ENCODE measurements around the gene PAN3.

PAN3 gene

DNA sequence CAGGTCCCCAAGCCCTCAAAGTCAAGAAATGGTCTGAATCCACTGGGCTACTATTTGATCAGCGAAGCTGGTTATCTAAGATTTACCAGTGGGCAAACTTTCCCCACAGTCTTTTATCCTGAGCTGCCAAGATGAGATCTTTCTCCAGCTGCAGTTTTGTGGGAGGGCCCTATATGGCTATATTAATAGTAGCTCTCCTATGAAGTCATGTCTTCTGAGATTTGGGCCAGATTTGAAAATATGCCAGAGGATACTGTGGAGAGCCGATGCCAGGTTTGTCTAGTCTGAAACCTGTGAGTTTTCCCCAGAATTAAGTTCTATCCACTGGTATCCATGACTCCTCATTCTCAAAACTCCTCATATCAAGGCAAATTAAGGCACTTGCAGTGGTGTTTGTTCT is 183.4 kb downstream of the PAN3 start:
- no peak for DNase-seq (ENCODE audit: low spot score)
- Histone ChIP-seq H3K27me3 (ENCODE audit: control insufficient read depth in 3 of 3, insufficient read depth in 3 of 3, low read depth in 1 of 3, low read length in 3 of 3) (peaks cover 0 to 5% (median 0%) of the 10 kb centered on the region in 3 experiments), H3K4me3 (ENCODE audit: low read length in 2 of 2) (no peak overlapping the region), H4K91ac (ENCODE audit: low read depth, low read length, poor library complexity) (no peak overlapping the region), H2BK12ac (ENCODE audit: low read length) (no peak overlapping the region), H3K9ac (ENCODE audit: low read depth, low read length, poor library complexity) (no peak overlapping the region), H2AFZ (ENCODE audit: low read length) (no peak overlapping the region), H3K18ac (ENCODE audit: low read length) (no peak overlapping the region), H3K4me2 (ENCODE audit: insufficient read depth, low read length, poor library complexity, severe bottlenecking) (no peak overlapping the region), H4K8ac (ENCODE audit: low read depth, low read length) (no peak overlapping the region), H2BK15ac (ENCODE audit: low read length) (no peak overlapping the region), H3K36me3 (replicated peaks in 1 of 2; ENCODE audit: control insufficient read depth in 2 of 2, insufficient read depth in 2 of 2, low read length in 2 of 2) (no peaks in the 10 kb centered on the region), H3K79me1 (ENCODE audit: low read depth, low read length) (no peaks in the 10 kb centered on the region), H3K4ac (ENCODE audit: low read length) (no peak overlapping the region), H2BK5ac (ENCODE audit: low read length) (no peak overlapping the region), H3K23ac (ENCODE audit: low read depth, low read length, poor library complexity) (no peak overlapping the region), H3K14ac (ENCODE audit: low read length) (no peak overlapping the region), H3K4me1 (ENCODE audit: control insufficient read depth in 2 of 2, insufficient read depth in 1 of 2, low read depth in 1 of 2, low read length in 2 of 2) (no peaks in the 10 kb centered on the region), H3K9me3 (replicated peaks in 1 of 2; ENCODE audit: control insufficient read depth in 2 of 2, insufficient read depth in 1 of 2, low read depth in 1 of 2, low read length in 2 of 2) (no peaks in the 10 kb centered on the region), H2BK120ac (ENCODE audit: low read depth, low read length) (no peak overlapping the region), H3K27ac (replicated peaks; ENCODE audit: low read length) (no peak overlapping the region), H2AK5ac (ENCODE audit: low read depth, low read length) (no peak overlapping the region)
- WGBS, 2 donors (ENCODE audit: extremely low coverage in 2 of 2, insufficient read length in 2 of 2, insufficient replicate concordance in 1 of 2) = no CpG with 5 or more reads among the region's 2 CpGs

DNA sequence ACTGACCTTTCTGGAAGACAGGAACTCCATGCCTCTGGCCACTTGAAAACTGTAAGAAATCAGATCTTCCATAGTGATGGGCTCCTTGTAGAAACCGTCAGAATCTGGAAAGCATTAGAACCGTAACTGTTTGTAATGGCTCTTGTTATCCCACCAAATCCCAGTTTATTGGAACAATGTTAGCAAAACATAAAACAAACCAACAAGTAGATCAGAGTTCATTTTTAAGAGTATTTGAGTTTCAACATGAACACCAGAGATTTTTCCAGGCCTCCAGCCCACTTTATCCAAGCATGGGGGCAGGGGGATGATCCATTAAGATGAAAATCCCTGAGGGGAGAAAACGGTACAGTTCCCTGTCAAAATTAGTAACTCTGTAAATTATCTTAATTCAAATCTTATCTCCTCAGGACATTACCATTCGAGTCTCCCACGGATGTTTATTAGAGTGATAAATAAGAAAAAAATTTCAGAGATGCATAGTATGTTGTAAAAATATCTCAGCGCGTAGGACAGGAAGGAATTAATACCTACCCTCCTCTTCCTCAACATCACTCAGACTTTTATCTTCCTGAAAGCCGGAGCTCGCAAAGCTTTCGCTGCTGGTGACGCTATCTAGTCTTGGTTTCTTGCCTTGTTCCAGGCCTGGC is 184.0 kb downstream of the PAN3 start:
- Histone ChIP-seq H2BK120ac (ENCODE audit: low read depth, low read length) (no peak overlapping the region), H3K9ac (ENCODE audit: low read depth, low read length, poor library complexity) (no peak overlapping the region), H3K23ac (ENCODE audit: low read depth, low read length, poor library complexity) (no peak overlapping the region), H3K4me3 (ENCODE audit: low read length in 2 of 2) (no peak overlapping the region), H2AK5ac (ENCODE audit: low read depth, low read length) (no peak overlapping the region), H2BK15ac (ENCODE audit: low read length) (no peak overlapping the region), H2BK12ac (ENCODE audit: low read length) (no peak overlapping the region), H3K27me3 (ENCODE audit: control insufficient read depth in 3 of 3, insufficient read depth in 3 of 3, low read depth in 1 of 3, low read length in 3 of 3) (peaks cover 0 to 5% (median 0%) of the 10 kb centered on the region in 3 experiments), H3K18ac (ENCODE audit: low read length) (no peak overlapping the region), H2BK5ac (ENCODE audit: low read length) (no peak overlapping the region), H3K27ac (replicated peaks; ENCODE audit: low read length) (no peak overlapping the region), H3K9me3 (replicated peaks in 1 of 2; ENCODE audit: control insufficient read depth in 2 of 2, insufficient read depth in 1 of 2, low read depth in 1 of 2, low read length in 2 of 2) (no peaks in the 10 kb centered on the region), H3K4me1 (ENCODE audit: control insufficient read depth in 2 of 2, insufficient read depth in 1 of 2, low read depth in 1 of 2, low read length in 2 of 2) (no peaks in the 10 kb centered on the region), H3K79me1 (ENCODE audit: low read depth, low read length) (no peaks in the 10 kb centered on the region), H4K8ac (ENCODE audit: low read depth, low read length) (no peak overlapping the region), H3K36me3 (replicated peaks in 1 of 2; ENCODE audit: control insufficient read depth in 2 of 2, insufficient read depth in 2 of 2, low read length in 2 of 2) (no peaks in the 10 kb centered on the region), H3K4ac (ENCODE audit: low read length) (no peak overlapping the region), H2AFZ (ENCODE audit: low read length) (no peak overlapping the region), H3K4me2 (ENCODE audit: insufficient read depth, low read length, poor library complexity, severe bottlenecking) (no peak overlapping the region), H4K91ac (ENCODE audit: low read depth, low read length, poor library complexity) (no peak overlapping the region), H3K14ac (ENCODE audit: low read length) (no peak overlapping the region)
- DNase-seq (ENCODE audit: low spot score) = no peak
- no CpG with 5 or more reads among the region's 11 CpGs for WGBS, 2 donors (ENCODE audit: extremely low coverage in 2 of 2, insufficient read length in 2 of 2, insufficient replicate concordance in 1 of 2)

DNA sequence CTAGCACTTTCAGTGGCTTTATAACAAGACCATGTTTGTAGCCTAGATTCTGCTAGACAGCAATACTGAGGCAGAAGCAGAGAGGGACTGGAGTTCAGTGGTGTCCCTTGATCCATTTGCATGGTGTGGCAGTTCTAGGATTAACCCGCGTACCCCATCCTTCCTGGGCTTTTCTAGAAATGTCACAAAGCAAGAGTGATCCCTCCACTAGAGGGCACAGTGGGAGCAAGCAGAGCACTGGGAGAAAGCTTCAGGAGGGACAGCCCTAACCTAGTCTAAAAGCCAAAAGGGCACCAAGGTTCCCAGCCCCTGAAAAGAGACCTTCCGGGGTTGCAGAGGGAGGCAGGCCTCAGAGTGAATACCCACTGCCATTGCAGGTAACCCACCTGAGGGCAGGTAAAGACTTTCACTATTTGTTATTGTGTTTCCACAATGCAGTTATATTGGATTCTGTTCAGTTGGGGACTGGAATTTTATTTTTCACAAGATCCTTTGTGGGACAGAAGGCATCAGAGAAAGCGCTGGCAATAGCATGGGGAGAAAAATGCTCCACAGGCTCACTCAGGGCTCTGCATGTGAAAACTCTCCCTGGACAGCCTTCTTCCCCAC is 185.9 kb downstream of the PAN3 start:
- no peak overlapping the region for H2BK120ac ChIP-seq (ENCODE audit: low read depth, low read length)
- DNase-seq (ENCODE audit: low spot score) = peak; percentile 57
- H2AFZ ChIP-seq (ENCODE audit: low read length) = no peak overlapping the region
- H3K4ac ChIP-seq (ENCODE audit: low read length) = no peak overlapping the region
- no peak overlapping the region for H4K8ac ChIP-seq (ENCODE audit: low read depth, low read length)
- H3K4me1 ChIP-seq (ENCODE audit: control insufficient read depth in 2 of 2, insufficient read depth in 1 of 2, low read depth in 1 of 2, low read length in 2 of 2) = no peaks in the 10 kb centered on the region
- no peak overlapping the region for H2BK5ac ChIP-seq (ENCODE audit: low read length)
- no peak overlapping the region for H3K4me2 ChIP-seq (ENCODE audit: insufficient read depth, low read length, poor library complexity, severe bottlenecking)
- H3K36me3 ChIP-seq (replicated peaks in 1 of 2; ENCODE audit: control insufficient read depth in 2 of 2, insufficient read depth in 2 of 2, low read length in 2 of 2) = no peaks in the 10 kb centered on the region
- H3K4me3 ChIP-seq (ENCODE audit: low read length in 2 of 2) = no peak overlapping the region
- H3K18ac ChIP-seq (ENCODE audit: low read length) = no peak overlapping the region
- H3K79me1 ChIP-seq (ENCODE audit: low read depth, low read length) = no peaks in the 10 kb centered on the region
- H3K9me3 ChIP-seq (replicated peaks in 1 of 2; ENCODE audit: control insufficient read depth in 2 of 2, insufficient read depth in 1 of 2, low read depth in 1 of 2, low read length in 2 of 2) = no peaks in the 10 kb centered on the region
- no peak overlapping the region for H2BK15ac ChIP-seq (ENCODE audit: low read length)
- H2BK12ac ChIP-seq (ENCODE audit: low read length) = no peak overlapping the region
- no CpG with 5 or more reads among the region's 4 CpGs for WGBS, 2 donors (ENCODE audit: extremely low coverage in 2 of 2, insufficient read length in 2 of 2, insufficient replicate concordance in 1 of 2)
- peaks cover 0 to 11% (median 0%) of the 10 kb centered on the region in 3 experiments for H3K27me3 ChIP-seq (ENCODE audit: control insufficient read depth in 3 of 3, insufficient read depth in 3 of 3, low read depth in 1 of 3, low read length in 3 of 3)
- no peak overlapping the region for H2AK5ac ChIP-seq (ENCODE audit: low read depth, low read length)
- H3K14ac ChIP-seq (ENCODE audit: low read length) = no peak overlapping the region
- H3K9ac ChIP-seq (ENCODE audit: low read depth, low read length, poor library complexity) = no peak overlapping the region
- H3K23ac ChIP-seq (ENCODE audit: low read depth, low read length, poor library complexity) = no peak overlapping the region
- no peak overlapping the region for H3K27ac ChIP-seq (replicated peaks; ENCODE audit: low read length)
- no peak overlapping the region for H4K91ac ChIP-seq (ENCODE audit: low read depth, low read length, poor library complexity)

DNA sequence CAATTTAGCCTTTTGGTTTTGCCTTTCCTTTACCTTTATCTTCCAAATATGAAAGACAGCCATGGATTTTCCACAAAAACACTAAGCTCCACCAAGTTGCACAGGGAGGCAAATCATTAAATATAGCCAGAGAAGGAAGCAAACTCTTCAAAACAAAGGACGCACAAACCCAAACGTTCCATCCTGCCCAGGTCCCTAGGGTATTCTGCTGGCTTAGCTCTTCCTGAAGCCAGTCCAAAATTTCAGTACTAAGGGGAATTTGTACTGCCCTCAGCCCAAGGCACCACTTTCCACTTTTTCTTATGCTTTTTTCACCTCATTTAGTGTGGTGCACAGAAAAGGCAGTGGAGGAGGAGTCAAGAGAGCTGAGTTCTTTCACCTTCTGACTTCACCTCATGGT is 186.7 kb downstream of the PAN3 start:
- Histone ChIP-seq H2AK5ac (ENCODE audit: low read depth, low read length) (no peak overlapping the region), H3K14ac (ENCODE audit: low read length) (no peak overlapping the region), H2BK120ac (ENCODE audit: low read depth, low read length) (no peak overlapping the region), H4K8ac (ENCODE audit: low read depth, low read length) (no peak overlapping the region), H2BK12ac (ENCODE audit: low read length) (no peak overlapping the region), H2AFZ (ENCODE audit: low read length) (no peak overlapping the region), H3K36me3 (replicated peaks in 1 of 2; ENCODE audit: control insufficient read depth in 2 of 2, insufficient read depth in 2 of 2, low read length in 2 of 2) (no peaks in the 10 kb centered on the region), H3K23ac (ENCODE audit: low read depth, low read length, poor library complexity) (no peak overlapping the region), H3K4me1 (ENCODE audit: control insufficient read depth in 2 of 2, insufficient read depth in 1 of 2, low read depth in 1 of 2, low read length in 2 of 2) (peaks cover 0 to 1% of the 10 kb centered on the region in 2 donors), H3K27me3 (ENCODE audit: control insufficient read depth in 3 of 3, insufficient read depth in 3 of 3, low read depth in 1 of 3, low read length in 3 of 3) (peaks cover 0 to 13% (median 0%) of the 10 kb centered on the region in 3 experiments), H3K27ac (replicated peaks; ENCODE audit: low read length) (no peak overlapping the region), H3K9ac (ENCODE audit: low read depth, low read length, poor library complexity) (no peak overlapping the region), H2BK5ac (ENCODE audit: low read length) (no peak overlapping the region), H4K91ac (ENCODE audit: low read depth, low read length, poor library complexity) (no peak overlapping the region), H3K9me3 (replicated peaks in 1 of 2; ENCODE audit: control insufficient read depth in 2 of 2, insufficient read depth in 1 of 2, low read depth in 1 of 2, low read length in 2 of 2) (no peaks in the 10 kb centered on the region), H3K4ac (ENCODE audit: low read length) (no peak overlapping the region), H3K18ac (ENCODE audit: low read length) (no peak overlapping the region), H3K4me2 (ENCODE audit: insufficient read depth, low read length, poor library complexity, severe bottlenecking) (no peak overlapping the region), H3K79me1 (ENCODE audit: low read depth, low read length) (no peaks in the 10 kb centered on the region), H3K4me3 (ENCODE audit: low read length in 2 of 2) (no peak overlapping the region), H2BK15ac (ENCODE audit: low read length) (no peak overlapping the region)
- WGBS, 2 donors (ENCODE audit: extremely low coverage in 2 of 2, insufficient read length in 2 of 2, insufficient replicate concordance in 1 of 2) = no CpG with 5 or more reads among the region's 2 CpGs
- no peak for DNase-seq (ENCODE audit: low spot score)
